Measurements from ENCODE around the gene RTP1. TPM values are rescaled to one million over a fixed set of nuclear protein-coding genes. Genes with fewer than 3 reads are reported as not detected.

Gene RTP1
- total RNA-seq, 3 donors from 2014 or later (not counting 1 experiment from before 2014, with no cell fraction given): not detected

GRCh38 chr3:187205683-187206082, 8.4 kb downstream of the RTP1 start:
- 100% methylated on average over 1 of the region's 2 CpGs for WGBS (ENCODE audit: insufficient coverage)
- no peak overlapping the region for H3K4me3 Mint-ChIP-seq
- Histone ChIP-seq H3K27ac (ENCODE audit: low read length) (no peak overlapping the region), H3K4me1 (ENCODE audit: control insufficient read depth, insufficient read depth, low read length) (no peaks in the 10 kb centered on the region), H3K4me3 (ENCODE audit: low read length) (no peak overlapping the region), H3K36me3 (ENCODE audit: control insufficient read depth, insufficient read depth, low read length) (no peaks in the 10 kb centered on the region), H3K27me3 (ENCODE audit: control insufficient read depth, insufficient read depth, low read length) (no peaks in the 10 kb centered on the region), H3K9me3 (ENCODE audit: control insufficient read depth, insufficient read depth, low read length) (no peaks in the 10 kb centered on the region)
- intact Hi-C loops (cut with micrococcal nuclease): no loop called here
- H3K27me3 Mint-ChIP-seq (ENCODE audit: low read depth in 2 of 2): peaks cover 19 to 35% of the 10 kb centered on the region in 2 donors
- H3K27ac Mint-ChIP-seq: no peak overlapping the region
- DNase-seq: no peak
- TF ChIP-seq, protein P1, sequence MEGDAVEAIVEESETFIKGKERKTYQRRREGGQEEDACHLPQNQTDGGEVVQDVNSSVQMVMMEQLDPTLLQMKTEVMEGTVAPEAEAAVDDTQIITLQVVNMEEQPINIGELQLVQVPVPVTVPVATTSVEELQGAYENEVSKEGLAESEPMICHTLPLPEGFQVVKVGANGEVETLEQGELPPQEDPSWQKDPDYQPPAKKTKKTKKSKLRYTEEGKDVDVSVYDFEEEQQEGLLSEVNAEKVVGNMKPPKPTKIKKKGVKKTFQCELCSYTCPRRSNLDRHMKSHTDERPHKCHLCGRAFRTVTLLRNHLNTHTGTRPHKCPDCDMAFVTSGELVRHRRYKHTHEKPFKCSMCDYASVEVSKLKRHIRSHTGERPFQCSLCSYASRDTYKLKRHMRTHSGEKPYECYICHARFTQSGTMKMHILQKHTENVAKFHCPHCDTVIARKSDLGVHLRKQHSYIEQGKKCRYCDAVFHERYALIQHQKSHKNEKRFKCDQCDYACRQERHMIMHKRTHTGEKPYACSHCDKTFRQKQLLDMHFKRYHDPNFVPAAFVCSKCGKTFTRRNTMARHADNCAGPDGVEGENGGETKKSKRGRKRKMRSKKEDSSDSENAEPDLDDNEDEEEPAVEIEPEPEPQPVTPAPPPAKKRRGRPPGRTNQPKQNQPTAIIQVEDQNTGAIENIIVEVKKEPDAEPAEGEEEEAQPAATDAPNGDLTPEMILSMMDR (IDR thresholded peaks at IDR 0.05): no peak
- H3K36me3 Mint-ChIP-seq: no peaks in the 10 kb centered on the region
- H3K4me1 Mint-ChIP-seq: no peaks in the 10 kb centered on the region
- no peak for ATAC-seq
- H3K9me3 Mint-ChIP-seq: no peaks in the 10 kb centered on the region

GRCh38 chr3:187207062-187207461, 9.8 kb downstream of the RTP1 start:
- Mint-ChIP-seq H3K27ac (no peak overlapping the region), H3K36me3 (no peaks in the 10 kb centered on the region), H3K4me3 (no peak overlapping the region), H3K27me3 (ENCODE audit: low read depth in 2 of 2) (peaks cover 15 to 32% of the 10 kb centered on the region in 2 donors), H3K9me3 (no peaks in the 10 kb centered on the region), H3K4me1 (peaks cover 0 to 5% of the 10 kb centered on the region in 2 donors)
- TF ChIP-seq, protein P1 (IDR thresholded peaks at IDR 0.05): no peak
- H3K27ac ChIP-seq (ENCODE audit: low read length): no peak overlapping the region
- H3K4me1 ChIP-seq (ENCODE audit: control insufficient read depth, insufficient read depth, low read length): no peaks in the 10 kb centered on the region
- no peak for DNase-seq
- H3K9me3 ChIP-seq (ENCODE audit: control insufficient read depth, insufficient read depth, low read length): no peaks in the 10 kb centered on the region
- H3K27me3 ChIP-seq (ENCODE audit: control insufficient read depth, insufficient read depth, low read length): no peaks in the 10 kb centered on the region
- H3K36me3 ChIP-seq (ENCODE audit: control insufficient read depth, insufficient read depth, low read length): no peaks in the 10 kb centered on the region
- 83% methylated on average over 2 of the region's 2 CpGs for WGBS (ENCODE audit: insufficient coverage)
- intact Hi-C loops (cut with micrococcal nuclease): no loop called here
- no peak for ATAC-seq
- H3K4me3 ChIP-seq (ENCODE audit: low read length): no peak overlapping the region

DNA sequence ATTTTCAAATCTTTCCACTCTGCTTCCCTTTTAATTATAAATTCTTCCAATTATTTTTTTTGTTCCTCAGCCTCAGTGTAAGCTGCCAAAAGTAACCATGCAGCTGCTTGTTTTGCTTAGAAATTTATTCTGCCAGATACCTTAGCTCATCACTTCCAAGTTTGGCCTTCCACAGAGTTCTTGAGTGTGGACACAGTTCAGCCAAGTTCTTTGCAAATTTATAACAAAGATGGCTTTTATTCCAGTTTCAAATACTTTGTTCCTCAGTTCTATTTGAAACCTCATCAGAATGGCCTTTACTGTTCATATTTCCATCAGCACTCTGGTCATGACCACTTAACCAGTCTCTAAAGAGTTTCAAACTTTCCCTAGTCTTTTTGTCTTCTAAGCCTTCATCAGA, 10.3 kb downstream of the RTP1 start:
- TF ChIP-seq, protein P1 (IDR thresholded peaks at IDR 0.05): no peak
- no peaks in the 10 kb centered on the region for H3K9me3 ChIP-seq (ENCODE audit: control insufficient read depth, insufficient read depth, low read length)
- no peaks in the 10 kb centered on the region for H3K36me3 ChIP-seq (ENCODE audit: control insufficient read depth, insufficient read depth, low read length)
- intact Hi-C loops (cut with micrococcal nuclease): no loop called here
- Mint-ChIP-seq H3K27me3 (ENCODE audit: low read depth in 2 of 2) (peaks cover 15 to 28% of the 10 kb centered on the region in 2 donors), H3K9me3 (no peaks in the 10 kb centered on the region), H3K4me1 (peaks cover 0 to 8% of the 10 kb centered on the region in 2 donors), H3K27ac (no peak overlapping the region), H3K4me3 (no peak overlapping the region), H3K36me3 (no peaks in the 10 kb centered on the region)
- ATAC-seq (no peak), DNase-seq (no peak)
- no peaks in the 10 kb centered on the region for H3K4me1 ChIP-seq (ENCODE audit: control insufficient read depth, insufficient read depth, low read length)
- no peak overlapping the region for H3K4me3 ChIP-seq (ENCODE audit: low read length)
- no peak overlapping the region for H3K27ac ChIP-seq (ENCODE audit: low read length)
- no peaks in the 10 kb centered on the region for H3K27me3 ChIP-seq (ENCODE audit: control insufficient read depth, insufficient read depth, low read length)

- no peak overlapping the region for H3K27ac ChIP-seq (ENCODE audit: low read length)
- no peaks in the 10 kb centered on the region for H3K4me1 ChIP-seq (ENCODE audit: control insufficient read depth, insufficient read depth, low read length)
- H3K27me3 ChIP-seq (ENCODE audit: control insufficient read depth, insufficient read depth, low read length): no peaks in the 10 kb centered on the region
- TF ChIP-seq, protein P1 (IDR thresholded peaks at IDR 0.05): no peak
- Mint-ChIP-seq H3K36me3 (no peaks in the 10 kb centered on the region), H3K27ac (no peak overlapping the region), H3K27me3 (ENCODE audit: low read depth in 2 of 2) (peaks cover 15 to 28% of the 10 kb centered on the region in 2 donors), H3K9me3 (no peaks in the 10 kb centered on the region), H3K4me3 (no peak overlapping the region), H3K4me1 (peaks cover 0 to 8% of the 10 kb centered on the region in 2 donors)
- H3K4me3 ChIP-seq (ENCODE audit: low read length): no peak overlapping the region
- ATAC-seq (no peak), DNase-seq (no peak)
- no peaks in the 10 kb centered on the region for H3K36me3 ChIP-seq (ENCODE audit: control insufficient read depth, insufficient read depth, low read length)
- intact Hi-C loops (cut with micrococcal nuclease): no loop called here
- H3K9me3 ChIP-seq (ENCODE audit: control insufficient read depth, insufficient read depth, low read length): no peaks in the 10 kb centered on the region
- 78% methylated on average over 1 of the region's 1 CpG for WGBS (ENCODE audit: insufficient coverage)
Measured at GRCh38 chr3:187208159-187208558, 10.9 kb downstream of the RTP1 start.

All from natural killer cell (primary cell).